Ectodermal cell (in vitro differentiated cells): Measurements from ENCODE around the gene EFNA5.

Experiments
- H3K27ac ChIP-seq: 2 replicates; pipeline ENCODE4 v1.7.0; 2013; ENCODE audit warnings: mild to moderate bottlenecking, low read depth, low read length; ENCODE audit not compliant: insufficient read depth, poor library complexity, severe bottlenecking
- H3K27me3 ChIP-seq: 2 replicates; pipeline ENCODE4 v1.7.0; 2013; ENCODE audit warnings: mild to moderate bottlenecking, low read length; ENCODE audit not compliant: insufficient read depth, control insufficient read depth, poor library complexity, severe bottlenecking
- H3K36me3 ChIP-seq: one replicate; pipeline ENCODE4 v1.7.0; 2013; ENCODE audit warnings: low read length; ENCODE audit not compliant: control insufficient read depth, insufficient read depth
- H3K4me1 ChIP-seq: one replicate; pipeline ENCODE4 v1.7.0; 2013; ENCODE audit warnings: low read length; ENCODE audit not compliant: control insufficient read depth, insufficient read depth
- H3K4me3 ChIP-seq: 2 replicates; pipeline ENCODE4 v1.7.0; 2013; ENCODE audit warnings: low read depth, low read length, control low read depth; ENCODE audit not compliant: insufficient read depth
- H3K9me3 ChIP-seq: 2 replicates; pipeline ENCODE4 v1.7.0; 2013; ENCODE audit warnings: mild to moderate bottlenecking, low read length, moderate library complexity; ENCODE audit not compliant: control insufficient read depth
- WGBS, 2 experiments: methylation state at CpG; one replicate each; pipeline ENCODE4 v1.1.7; 2013; ENCODE audit warnings: missing lambda C conversion rate in 2 of 2; 5-methylcytosine and 5-hydroxymethylcytosine counted together

The EFNA5 gene

GRCh38 chr5:107576736-107577393, 93.9 kb downstream of the EFNA5 start:
- Histone ChIP-seq H3K27ac (peak overlapping the region; percentile 65), H3K9me3 (no peaks in the 10 kb centered on the region), H3K27me3 (no peaks in the 10 kb centered on the region), H3K4me1 (peaks cover 77% of the 10 kb centered on the region), H3K4me3 (no peak overlapping the region), H3K36me3 (no peaks in the 10 kb centered on the region)
- 70 to 81% methylated on average over 3 of the region's 3 CpGs for WGBS, 2 experiments

GRCh38 chr5:107576155-107576554, 94.6 kb downstream of the EFNA5 start:
- 88 to 89% methylated on average over 4 of the region's 4 CpGs for WGBS, 2 experiments
- H3K4me3 ChIP-seq, result no peak overlapping the region
- no peaks in the 10 kb centered on the region for H3K9me3 ChIP-seq
- no peak overlapping the region for H3K27ac ChIP-seq
- no peaks in the 10 kb centered on the region for H3K36me3 ChIP-seq
- H3K4me1 ChIP-seq, result peaks cover 78% of the 10 kb centered on the region
- H3K27me3 ChIP-seq, result no peaks in the 10 kb centered on the region

GRCh38 chr5:107574287-107574686, 96.5 kb downstream of the EFNA5 start:
- H3K27me3 ChIP-seq, result no peaks in the 10 kb centered on the region
- whole genome bisulfite sequencing, 2 experiments, result 100% methylated on average over 1 of the region's 1 CpG; no CpG with 5 or more reads in 1 of the 2 experiments
- H3K4me1 ChIP-seq, result peaks cover 87% of the 10 kb centered on the region
- no peaks in the 10 kb centered on the region for H3K9me3 ChIP-seq
- no peak overlapping the region for H3K27ac ChIP-seq
- no peaks in the 10 kb centered on the region for H3K36me3 ChIP-seq
- no peak overlapping the region for H3K4me3 ChIP-seq

GRCh38 chr5:107572715-107573368, 97.9 kb downstream of the EFNA5 start:
- Histone ChIP-seq H3K27me3 (no peaks in the 10 kb centered on the region), H3K4me3 (no peak overlapping the region), H3K4me1 (peaks cover 88% of the 10 kb centered on the region), H3K27ac (peak overlapping the region; percentile 80), H3K9me3 (no peaks in the 10 kb centered on the region), H3K36me3 (no peaks in the 10 kb centered on the region)
- WGBS, 2 experiments, result 80 to 81% methylated on average over 8 of the region's 8 CpGs

- WGBS, 2 experiments, result 15 to 17% methylated on average over 26 of the region's 26 CpGs
- no peak overlapping the region for H3K4me3 ChIP-seq
- peaks cover 86% of the 10 kb centered on the region for H3K4me1 ChIP-seq
- no peaks in the 10 kb centered on the region for H3K9me3 ChIP-seq
- H3K27ac ChIP-seq, result peak overlapping the region; percentile 80
- no peaks in the 10 kb centered on the region for H3K27me3 ChIP-seq
- no peaks in the 10 kb centered on the region for H3K36me3 ChIP-seq
These were observed 98.9 kb downstream of the EFNA5 start for GRCh38 chr5:107571621-107572536.

GRCh38 chr5:107570805-107571531, 99.8 kb downstream of the EFNA5 start:
- Histone ChIP-seq H3K27ac (peak overlapping the region; percentile 47), H3K36me3 (no peaks in the 10 kb centered on the region), H3K4me1 (peaks cover 86% of the 10 kb centered on the region), H3K4me3 (peak overlapping the region; percentile 4), H3K9me3 (no peaks in the 10 kb centered on the region), H3K27me3 (no peaks in the 10 kb centered on the region)
- 47 to 51% methylated on average over 14 of the region's 14 CpGs for WGBS, 2 experiments

GRCh38 chr5:107570181-107570580, 100.6 kb downstream of the EFNA5 start:
- Histone ChIP-seq H3K4me3 (no peak overlapping the region), H3K27me3 (no peaks in the 10 kb centered on the region), H3K4me1 (peaks cover 87% of the 10 kb centered on the region), H3K36me3 (no peaks in the 10 kb centered on the region), H3K9me3 (no peaks in the 10 kb centered on the region), H3K27ac (no peak overlapping the region)
- WGBS, 2 experiments, result 88 to 95% methylated on average over 4 of the region's 4 CpGs

- Histone ChIP-seq H3K4me1 (peaks cover 76% of the 10 kb centered on the region), H3K9me3 (no peaks in the 10 kb centered on the region), H3K36me3 (no peaks in the 10 kb centered on the region), H3K4me3 (no peak overlapping the region), H3K27ac (no peak overlapping the region), H3K27me3 (no peaks in the 10 kb centered on the region)
- WGBS, 2 experiments, result 79 to 82% methylated on average over 3 of the region's 4 CpGs
These were observed 102.7 kb downstream of the EFNA5 start for GRCh38 chr5:107567901-107568671.

GRCh38 chr5:107566986-107567385, 103.8 kb downstream of the EFNA5 start:
- Histone ChIP-seq H3K4me1 (peaks cover 67% of the 10 kb centered on the region), H3K27me3 (no peaks in the 10 kb centered on the region), H3K27ac (peak overlapping the region; percentile 40), H3K4me3 (no peak overlapping the region), H3K36me3 (no peaks in the 10 kb centered on the region), H3K9me3 (no peaks in the 10 kb centered on the region)
- WGBS, 2 experiments, result 71 to 83% methylated on average over 1 to 2 of the region's 2 CpGs
